ENCODE measurements around the gene CAAP1.

Gene CAAP1

GRCh38 chr9:26814799-26815198 is 77.8 kb downstream of the CAAP1 start:
- no peak overlapping the region for H3K4me3 Mint-ChIP-seq
- no peak overlapping the region for H3K27ac Mint-ChIP-seq
- H3K27me3 Mint-ChIP-seq (ENCODE audit: low read depth) = no peaks in the 10 kb centered on the region
- H3K36me3 Mint-ChIP-seq (ENCODE audit: low read depth) = no peaks in the 10 kb centered on the region
- no peaks in the 10 kb centered on the region for H3K4me1 Mint-ChIP-seq
- H3K9me3 Mint-ChIP-seq = peaks cover 5% of the 10 kb centered on the region
- no peak for TF ChIP-seq CTCF (IDR thresholded peaks at IDR 0.05; ENCODE audit: unreplicated experiment in 3 of 3)

GRCh38 chr9:26813247-26813646 is 79.4 kb downstream of the CAAP1 start:
- Mint-ChIP-seq H3K4me1 (no peaks in the 10 kb centered on the region), H3K36me3 (ENCODE audit: low read depth) (no peaks in the 10 kb centered on the region), H3K9me3 (peaks cover 5% of the 10 kb centered on the region)

GRCh38 chr9:26812217-26812616 is 80.4 kb downstream of the CAAP1 start:
- Mint-ChIP-seq H3K36me3 (ENCODE audit: low read depth) (no peaks in the 10 kb centered on the region), H3K9me3 (peaks cover 5% of the 10 kb centered on the region), H3K27me3 (ENCODE audit: low read depth) (no peaks in the 10 kb centered on the region), H3K4me1 (no peaks in the 10 kb centered on the region), H3K4me3 (no peak overlapping the region), H3K27ac (no peak overlapping the region)
- TF ChIP-seq CTCF (IDR thresholded peaks at IDR 0.05; ENCODE audit: unreplicated experiment in 3 of 3) = no peak

More at GRCh38 chr9:26813247-26813646, 79.4 kb downstream of the CAAP1 start:
- no peaks in the 10 kb centered on the region for H3K27me3 Mint-ChIP-seq (ENCODE audit: low read depth)
- H3K27ac Mint-ChIP-seq = no peak overlapping the region
- no peak overlapping the region for H3K4me3 Mint-ChIP-seq
- TF ChIP-seq CTCF (IDR thresholded peaks at IDR 0.05; ENCODE audit: unreplicated experiment in 3 of 3) = no peak

- Mint-ChIP-seq H3K4me1 (no peaks in the 10 kb centered on the region), H3K4me3 (no peak overlapping the region), H3K27me3 (ENCODE audit: low read depth) (no peaks in the 10 kb centered on the region), H3K36me3 (ENCODE audit: low read depth) (no peaks in the 10 kb centered on the region), H3K27ac (no peak overlapping the region), H3K9me3 (peaks cover 5% of the 10 kb centered on the region)
- no peak for TF ChIP-seq CTCF (IDR thresholded peaks at IDR 0.05; ENCODE audit: unreplicated experiment in 3 of 3)
Observed at GRCh38 chr9:26811106-26811505, 81.5 kb downstream of the CAAP1 start.

- Mint-ChIP-seq H3K36me3 (ENCODE audit: low read depth) (no peaks in the 10 kb centered on the region), H3K27ac (no peak overlapping the region), H3K4me1 (no peaks in the 10 kb centered on the region), H3K4me3 (no peak overlapping the region), H3K27me3 (ENCODE audit: low read depth) (no peaks in the 10 kb centered on the region), H3K9me3 (peaks cover 5% of the 10 kb centered on the region)
- TF ChIP-seq CTCF (IDR thresholded peaks at IDR 0.05; ENCODE audit: unreplicated experiment in 3 of 3) = no peak
Observed at GRCh38 chr9:26809795-26810194, 82.8 kb downstream of the CAAP1 start.

GRCh38 chr9:26807161-26807560 is 85.4 kb downstream of the CAAP1 start:
- Mint-ChIP-seq H3K27me3 (ENCODE audit: low read depth) (no peaks in the 10 kb centered on the region), H3K4me1 (peaks cover 1% of the 10 kb centered on the region), H3K4me3 (no peak overlapping the region), H3K27ac (no peak overlapping the region), H3K9me3 (peaks cover 4% of the 10 kb centered on the region), H3K36me3 (ENCODE audit: low read depth) (no peaks in the 10 kb centered on the region)
- no peak for TF ChIP-seq CTCF (IDR thresholded peaks at IDR 0.05; ENCODE audit: unreplicated experiment in 3 of 3)
